HEK293 (cell line): ENCODE data around the gene MAGOHB.
"Not testable (repeated sequence)": the region's sequence is repeated elsewhere in the genome, so short reads cannot be mapped to it uniquely, and the experiment has no call there.

ENCODE experiments used
- CTCF ChIA-PET: fragments of 350-600 bp; formaldehyde crosslinking; extraction: SDS; loops from one replicate; lab custom pipeline; 2021; ENCODE audit warnings: antibody characterized with exemption; lab: Yijun Ruan, JAX
- POLR2A ChIA-PET: fragments of 300-600 bp; formaldehyde crosslinking; extraction: SDS; loops from one replicate; lab custom pipeline; 2020; ENCODE audit warnings: antibody characterized with exemption, inconsistent platforms; lab: Yijun Ruan, JAX
- H3K27ac ChIP-seq: fragments of 200-500 bp; sonication (Bioruptor generic); 2 replicates; pipeline ENCODE4 v1.5.1; 2014; ENCODE audit warnings: low read depth, low read length, control low read depth, inconsistent platforms; ENCODE audit errors: extremely low read depth
- H3K36me3 ChIP-seq, 2 experiments: fragments of 200-500 bp in 1 of 2; sonication (Bioruptor generic) in 1 of 2; 1 replicate in 1 of 2; 2 replicates in 1 of 2; pipeline ENCODE4 v1.5.1; 2014 to 2017; ENCODE audit warnings: inconsistent platforms in 2 of 2, low read length in 2 of 2; ENCODE audit not compliant: control insufficient read depth in 2 of 2, insufficient read depth in 1 of 2
- H3K4me1 ChIP-seq: fragments of 200-500 bp; sonication (Bioruptor generic); 2 replicates; pipeline ENCODE4 v1.5.1; 2014; ENCODE audit warnings: mild to moderate bottlenecking, low read length, inconsistent platforms; ENCODE audit not compliant: control insufficient read depth, insufficient read depth
- H3K4me3 ChIP-seq: 2 replicates; pipeline ENCODE4 v1.5.1; 2011; ENCODE audit warnings: low read depth, mild to moderate bottlenecking, control low read depth, low read length, moderate library complexity
- H3K9me3 ChIP-seq: fragments of 200-500 bp; sonication (Bioruptor generic); 2 replicates; pipeline ENCODE4 v1.5.1; 2014; ENCODE audit warnings: low read depth, low read length, inconsistent platforms; ENCODE audit not compliant: control insufficient read depth, insufficient read depth
- GLIS2 ChIP-seq: fragments of 450-650 bp; formaldehyde crosslinking; IDR thresholded peaks from 2 replicates; pipeline ENCODE4 v1.5.1; 2016; ENCODE audit warnings: missing biosample characterization, missing genetic modification characterization
- KLF8 ChIP-seq: fragments of 450-650 bp; formaldehyde crosslinking; IDR thresholded peaks from 2 replicates; pipeline ENCODE4 v1.5.1; 2016; ENCODE audit warnings: missing biosample characterization, missing genetic modification characterization
- MZF1 ChIP-seq: fragments of 450-650 bp; formaldehyde crosslinking; IDR thresholded peaks from 2 replicates; pipeline ENCODE4 v1.5.1; 2017; ENCODE audit warnings: missing biosample characterization, missing genetic modification characterization, borderline replicate concordance
- TRIM28 ChIP-seq: IDR thresholded peaks from 2 replicates; pipeline ENCODE4 v1.6.1; 2011; ENCODE audit warnings: low read length, control low read depth, borderline replicate concordance
- YY2 ChIP-seq: fragments of 450-650 bp; formaldehyde crosslinking; IDR thresholded peaks from 2 replicates; pipeline ENCODE4 v1.5.1; 2016; ENCODE audit warnings: missing biosample characterization, missing genetic modification characterization
- ZNF214 ChIP-seq: fragments of 450-650 bp; formaldehyde crosslinking; IDR thresholded peaks from 2 replicates; pipeline ENCODE4 v1.5.1; 2017; ENCODE audit warnings: missing biosample characterization, mild to moderate bottlenecking, missing genetic modification characterization, borderline replicate concordance
- ZNF221 ChIP-seq: fragments of 450-650 bp; formaldehyde crosslinking; IDR thresholded peaks from 2 replicates; pipeline ENCODE4 v1.5.1; 2017; ENCODE audit warnings: missing biosample characterization, missing genetic modification characterization, borderline replicate concordance
- ZNF248 ChIP-seq: fragments of 450-650 bp; formaldehyde crosslinking; IDR thresholded peaks from 2 replicates; pipeline ENCODE4 v1.5.1; 2017; ENCODE audit warnings: missing biosample characterization, missing genetic modification characterization
- ZNF266 ChIP-seq: fragments of 450-650 bp; formaldehyde crosslinking; IDR thresholded peaks from 2 replicates; pipeline ENCODE4 v1.5.1; 2016; ENCODE audit warnings: missing biosample characterization, missing genetic modification characterization, low read depth
- ZNF324 ChIP-seq: fragments of 450-650 bp; formaldehyde crosslinking; IDR thresholded peaks from 2 replicates; pipeline ENCODE4 v1.5.1; 2016; ENCODE audit warnings: missing biosample characterization, missing genetic modification characterization
- ZNF416 ChIP-seq: fragments of 450-650 bp; formaldehyde crosslinking; IDR thresholded peaks from 2 replicates; pipeline ENCODE4 v1.5.1; 2016; ENCODE audit warnings: missing biosample characterization, missing genetic modification characterization
- ZNF473 ChIP-seq: fragments of 450-650 bp; formaldehyde crosslinking; IDR thresholded peaks from 2 replicates; pipeline ENCODE4 v1.5.1; 2017; ENCODE audit warnings: missing biosample characterization, missing genetic modification characterization
- ZNF629 ChIP-seq: fragments of 450-650 bp; formaldehyde crosslinking; IDR thresholded peaks from 2 replicates; pipeline ENCODE4 v1.5.1; 2017; ENCODE audit warnings: missing biosample characterization, missing genetic modification characterization
- ZNF747 ChIP-seq: fragments of 450-650 bp; formaldehyde crosslinking; IDR thresholded peaks from 2 replicates; pipeline ENCODE4 v1.5.1; 2016; ENCODE audit warnings: missing biosample characterization, missing genetic modification characterization
- ZNF830 ChIP-seq: fragments of 450-650 bp; IDR thresholded peaks from 2 replicates; pipeline ENCODE4 v1.5.0; 2018; ENCODE audit warnings: missing biosample characterization, missing genetic modification characterization, low read depth, mild to moderate bottlenecking, moderate library complexity
- TF ChIP-seq, protein P1 (sequence below): fragments of 450-650 bp; formaldehyde crosslinking; optimal IDR thresholded peaks from 2 replicates; pipeline ENCODE3; 2016; ENCODE audit warnings: missing biosample characterization, mild to moderate bottlenecking, missing genetic modification characterization
- TF ChIP-seq, protein P2 (sequence below): fragments of 450-650 bp; formaldehyde crosslinking; IDR thresholded peaks from 2 replicates; pipeline ENCODE4 v1.5.1; 2017; ENCODE audit warnings: missing biosample characterization, missing genetic modification characterization
- TF ChIP-seq, protein P3 (sequence below): fragments of 450-650 bp; formaldehyde crosslinking; IDR thresholded peaks from 2 replicates; pipeline ENCODE4 v1.5.1; 2016; ENCODE audit warnings: missing biosample characterization, missing genetic modification characterization
- TF ChIP-seq, protein P4 (sequence below): fragments of 450-650 bp; formaldehyde crosslinking; IDR thresholded peaks from 2 replicates; pipeline ENCODE4; 2016; ENCODE audit warnings: missing biosample characterization, missing genetic modification characterization
- TF ChIP-seq, protein P5 (sequence below): fragments of 450-650 bp; formaldehyde crosslinking; IDR thresholded peaks from 2 replicates; pipeline ENCODE4 v1.5.1; 2017; ENCODE audit warnings: missing biosample characterization, missing genetic modification characterization

The MAGOHB gene

DNA sequence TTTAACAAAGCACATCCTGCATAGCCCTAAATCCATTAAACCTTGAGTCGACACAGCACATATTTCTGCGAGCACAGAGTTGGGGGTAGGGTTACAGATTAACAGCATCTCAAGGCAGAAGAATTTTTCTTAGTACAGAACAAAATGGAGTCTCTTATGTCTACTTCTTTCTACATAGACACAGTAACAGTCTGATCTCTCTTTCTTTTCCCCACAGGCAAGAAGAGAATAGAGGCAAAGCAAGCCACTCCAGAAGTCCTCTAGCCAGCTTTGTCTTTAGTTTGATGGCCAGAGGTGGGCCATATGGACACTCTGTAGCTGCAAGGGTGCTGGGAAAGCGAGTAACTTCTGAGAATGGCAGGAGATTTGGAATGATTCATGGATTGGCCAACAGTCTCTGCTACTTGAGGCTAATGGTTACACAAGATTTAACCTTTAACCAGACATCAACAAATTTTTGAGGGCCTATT is 41.4 kb downstream of the MAGOHB start:
- H3K9me3 ChIP-seq, CTCF ChIA-PET, H3K27ac ChIP-seq, H3K4me3 ChIP-seq, H3K36me3 ChIP-seq, POLR2A ChIA-PET, H3K4me1 ChIP-seq: not testable (repeated sequence)

DNA sequence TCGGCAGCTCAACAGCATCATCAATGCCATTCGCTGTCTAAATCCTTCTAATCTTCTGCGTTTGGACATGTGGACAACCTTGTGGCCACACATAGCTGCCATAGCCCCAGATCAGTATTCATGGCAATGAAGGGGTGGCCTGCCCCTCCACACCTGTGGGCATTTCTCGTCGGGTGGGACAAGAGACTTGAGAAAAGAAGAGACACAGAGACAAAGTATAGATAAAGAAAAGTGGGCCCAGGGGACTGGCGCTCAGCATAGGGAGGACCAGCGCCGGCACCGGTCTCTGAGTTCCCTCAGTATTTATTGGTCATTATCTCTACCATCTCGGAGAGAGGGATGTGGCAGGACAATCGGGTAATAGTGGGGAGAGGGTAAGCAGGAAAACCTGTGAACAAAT is 42.3 kb downstream of the MAGOHB start:
- Histone ChIP-seq H3K4me3 (no peak overlapping the region), H3K4me1 (no peaks in the 10 kb centered on the region), H3K27ac (no peak overlapping the region), H3K36me3 (no peaks in the 10 kb centered on the region), H3K9me3 (no peaks in the 10 kb centered on the region)
- ChIA-PET POLR2A (no interaction called here), CTCF (interaction anchor here (0.6 to 1.1 kb wide), 2 partner anchors 9 to 32 kb away, joined by 3 read pairs; no protein-coding TSS in a partner anchor)
- TF ChIP-seq YY2 (tag by site-specific recombination) (no peak), ZNF266 (no peak), ZNF248 (no peak)

DNA sequence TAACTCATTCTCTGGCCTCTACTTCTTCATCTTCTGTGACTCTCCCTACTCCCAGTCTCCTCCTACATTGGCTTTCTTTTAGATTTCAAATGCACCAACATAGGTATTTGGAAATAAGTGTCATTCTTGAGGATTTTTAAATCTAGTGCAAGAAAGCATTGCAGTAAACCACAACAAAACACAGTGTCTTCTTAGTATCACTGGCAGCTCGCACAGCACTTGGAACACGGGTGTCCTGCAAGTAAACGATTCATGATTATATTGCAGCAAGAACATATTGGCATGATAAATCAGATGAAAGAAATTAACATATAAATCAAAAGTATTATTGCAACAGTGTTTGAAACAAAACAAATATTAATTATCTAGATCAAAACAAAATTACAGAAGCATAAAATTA is 45.6 kb downstream of the MAGOHB start:
- H3K9me3 ChIP-seq: no peaks in the 10 kb centered on the region
- ChIA-PET POLR2A (no interaction called here), CTCF (interaction anchor here (1.0 kb wide), 1 partner anchor 9 kb away, joined by 3 read pairs; no protein-coding TSS in a partner anchor)
- TF ChIP-seq KLF8 (tag by site-specific recombination) (no peak), ZNF473 (tag by site-specific recombination) (no peak), ZNF324 (tag by site-specific recombination) (no peak), ZNF214 (no peak), ZNF416 (tag by site-specific recombination) (no peak)
- TF ChIP-seq, protein P1, sequence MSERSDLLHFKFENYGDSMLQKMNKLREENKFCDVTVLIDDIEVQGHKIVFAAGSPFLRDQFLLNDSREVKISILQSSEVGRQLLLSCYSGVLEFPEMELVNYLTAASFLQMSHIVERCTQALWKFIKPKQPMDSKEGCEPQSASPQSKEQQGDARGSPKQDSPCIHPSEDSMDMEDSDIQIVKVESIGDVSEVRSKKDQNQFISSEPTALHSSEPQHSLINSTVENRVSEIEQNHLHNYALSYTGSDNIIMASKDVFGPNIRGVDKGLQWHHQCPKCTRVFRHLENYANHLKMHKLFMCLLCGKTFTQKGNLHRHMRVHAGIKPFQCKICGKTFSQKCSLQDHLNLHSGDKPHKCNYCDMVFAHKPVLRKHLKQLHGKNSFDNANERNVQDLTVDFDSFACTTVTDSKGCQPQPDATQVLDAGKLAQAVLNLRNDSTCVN (tag by site-specific recombination): no peak
- TF ChIP-seq, protein P2, sequence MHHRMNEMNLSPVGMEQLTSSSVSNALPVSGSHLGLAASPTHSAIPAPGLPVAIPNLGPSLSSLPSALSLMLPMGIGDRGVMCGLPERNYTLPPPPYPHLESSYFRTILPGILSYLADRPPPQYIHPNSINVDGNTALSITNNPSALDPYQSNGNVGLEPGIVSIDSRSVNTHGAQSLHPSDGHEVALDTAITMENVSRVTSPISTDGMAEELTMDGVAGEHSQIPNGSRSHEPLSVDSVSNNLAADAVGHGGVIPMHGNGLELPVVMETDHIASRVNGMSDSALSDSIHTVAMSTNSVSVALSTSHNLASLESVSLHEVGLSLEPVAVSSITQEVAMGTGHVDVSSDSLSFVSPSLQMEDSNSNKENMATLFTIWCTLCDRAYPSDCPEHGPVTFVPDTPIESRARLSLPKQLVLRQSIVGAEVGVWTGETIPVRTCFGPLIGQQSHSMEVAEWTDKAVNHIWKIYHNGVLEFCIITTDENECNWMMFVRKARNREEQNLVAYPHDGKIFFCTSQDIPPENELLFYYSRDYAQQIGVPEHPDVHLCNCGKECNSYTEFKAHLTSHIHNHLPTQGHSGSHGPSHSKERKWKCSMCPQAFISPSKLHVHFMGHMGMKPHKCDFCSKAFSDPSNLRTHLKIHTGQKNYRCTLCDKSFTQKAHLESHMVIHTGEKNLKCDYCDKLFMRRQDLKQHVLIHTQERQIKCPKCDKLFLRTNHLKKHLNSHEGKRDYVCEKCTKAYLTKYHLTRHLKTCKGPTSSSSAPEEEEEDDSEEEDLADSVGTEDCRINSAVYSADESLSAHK (tag by site-specific recombination): no peak
- TF ChIP-seq, protein P3, sequence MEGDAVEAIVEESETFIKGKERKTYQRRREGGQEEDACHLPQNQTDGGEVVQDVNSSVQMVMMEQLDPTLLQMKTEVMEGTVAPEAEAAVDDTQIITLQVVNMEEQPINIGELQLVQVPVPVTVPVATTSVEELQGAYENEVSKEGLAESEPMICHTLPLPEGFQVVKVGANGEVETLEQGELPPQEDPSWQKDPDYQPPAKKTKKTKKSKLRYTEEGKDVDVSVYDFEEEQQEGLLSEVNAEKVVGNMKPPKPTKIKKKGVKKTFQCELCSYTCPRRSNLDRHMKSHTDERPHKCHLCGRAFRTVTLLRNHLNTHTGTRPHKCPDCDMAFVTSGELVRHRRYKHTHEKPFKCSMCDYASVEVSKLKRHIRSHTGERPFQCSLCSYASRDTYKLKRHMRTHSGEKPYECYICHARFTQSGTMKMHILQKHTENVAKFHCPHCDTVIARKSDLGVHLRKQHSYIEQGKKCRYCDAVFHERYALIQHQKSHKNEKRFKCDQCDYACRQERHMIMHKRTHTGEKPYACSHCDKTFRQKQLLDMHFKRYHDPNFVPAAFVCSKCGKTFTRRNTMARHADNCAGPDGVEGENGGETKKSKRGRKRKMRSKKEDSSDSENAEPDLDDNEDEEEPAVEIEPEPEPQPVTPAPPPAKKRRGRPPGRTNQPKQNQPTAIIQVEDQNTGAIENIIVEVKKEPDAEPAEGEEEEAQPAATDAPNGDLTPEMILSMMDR (tag by site-specific recombination): no peak
- TF ChIP-seq, all 188 proteins: peak for 0
- Histone ChIP-seq H3K36me3 (no peaks in the 10 kb centered on the region), H3K27ac (no peak overlapping the region), H3K4me1 (no peaks in the 10 kb centered on the region), H3K4me3 (no peak overlapping the region)

DNA sequence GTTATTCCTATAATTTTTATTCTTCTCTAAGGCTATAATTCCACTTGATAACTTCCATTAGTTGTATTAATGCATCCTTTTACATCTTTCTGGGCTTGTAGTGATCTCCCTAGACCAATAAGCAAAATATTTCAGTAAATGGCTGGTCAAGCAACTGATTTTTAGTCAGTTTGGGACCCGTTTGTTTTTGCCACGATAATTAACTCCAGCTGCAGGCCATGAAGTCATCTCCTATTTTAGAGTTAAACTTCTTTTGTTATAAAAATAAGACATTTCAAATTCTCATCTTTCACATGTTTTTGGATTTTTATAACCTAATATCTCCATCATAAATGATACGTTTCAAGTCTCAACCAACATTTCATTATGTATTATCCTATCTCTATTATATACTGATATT is 49.4 kb downstream of the MAGOHB start:
- no peaks in the 10 kb centered on the region for H3K4me1 ChIP-seq
- no peak overlapping the region for H3K4me3 ChIP-seq
- H3K36me3 ChIP-seq: no peaks in the 10 kb centered on the region
- ChIA-PET POLR2A (no interaction called here), CTCF (interaction anchor here (0.5 to 2.6 kb wide), 4 partner anchors 9 to 411 kb away, joined by 3 to 13 read pairs (median 4); no protein-coding TSS in a partner anchor)
- H3K27ac ChIP-seq: no peak overlapping the region
- H3K9me3 ChIP-seq: no peaks in the 10 kb centered on the region
- TF ChIP-seq ZNF830 (tag by site-specific recombination): no peak
- TF ChIP-seq, protein P4, sequence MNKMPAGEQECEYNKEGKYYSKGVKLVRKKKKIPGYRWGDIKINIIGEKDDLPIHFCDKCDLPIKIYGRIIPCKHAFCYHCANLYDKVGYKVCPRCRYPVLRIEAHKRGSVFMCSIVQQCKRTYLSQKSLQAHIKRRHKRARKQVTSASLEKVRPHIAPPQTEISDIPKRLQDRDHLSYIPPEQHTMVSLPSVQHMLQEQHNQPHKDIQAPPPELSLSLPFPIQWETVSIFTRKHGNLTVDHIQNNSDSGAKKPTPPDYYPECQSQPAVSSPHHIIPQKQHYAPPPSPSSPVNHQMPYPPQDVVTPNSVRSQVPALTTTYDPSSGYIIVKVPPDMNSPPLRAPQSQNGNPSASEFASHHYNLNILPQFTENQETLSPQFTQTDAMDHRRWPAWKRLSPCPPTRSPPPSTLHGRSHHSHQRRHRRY: no peak
- TF ChIP-seq MZF1: no peak
- TF ChIP-seq GLIS2 (tag by site-specific recombination): no peak
- no peak for TF ChIP-seq ZNF214
- no peak for TF ChIP-seq ZNF629
- TF ChIP-seq, protein P5, sequence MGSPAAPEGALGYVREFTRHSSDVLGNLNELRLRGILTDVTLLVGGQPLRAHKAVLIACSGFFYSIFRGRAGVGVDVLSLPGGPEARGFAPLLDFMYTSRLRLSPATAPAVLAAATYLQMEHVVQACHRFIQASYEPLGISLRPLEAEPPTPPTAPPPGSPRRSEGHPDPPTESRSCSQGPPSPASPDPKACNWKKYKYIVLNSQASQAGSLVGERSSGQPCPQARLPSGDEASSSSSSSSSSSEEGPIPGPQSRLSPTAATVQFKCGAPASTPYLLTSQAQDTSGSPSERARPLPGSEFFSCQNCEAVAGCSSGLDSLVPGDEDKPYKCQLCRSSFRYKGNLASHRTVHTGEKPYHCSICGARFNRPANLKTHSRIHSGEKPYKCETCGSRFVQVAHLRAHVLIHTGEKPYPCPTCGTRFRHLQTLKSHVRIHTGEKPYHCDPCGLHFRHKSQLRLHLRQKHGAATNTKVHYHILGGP: no peak
- TF ChIP-seq TRIM28: no peak
- no peak for TF ChIP-seq ZNF747 (tag by site-specific recombination)
- TF ChIP-seq ZNF221: no peak
